ENCODE measurements around the gene IFNE.

Gene IFNE, protein sequence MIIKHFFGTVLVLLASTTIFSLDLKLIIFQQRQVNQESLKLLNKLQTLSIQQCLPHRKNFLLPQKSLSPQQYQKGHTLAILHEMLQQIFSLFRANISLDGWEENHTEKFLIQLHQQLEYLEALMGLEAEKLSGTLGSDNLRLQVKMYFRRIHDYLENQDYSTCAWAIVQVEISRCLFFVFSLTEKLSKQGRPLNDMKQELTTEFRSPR

GRCh38 chr9:21482213-21482612 is at the start of gene IFNE:
TSS of gene IFNE (minus strand) at chr9:21482313. CDS start at chr9:21481694, 619 bp downstream.
- DNase-seq (ENCODE audit: low spot score), result no peak

DNA sequence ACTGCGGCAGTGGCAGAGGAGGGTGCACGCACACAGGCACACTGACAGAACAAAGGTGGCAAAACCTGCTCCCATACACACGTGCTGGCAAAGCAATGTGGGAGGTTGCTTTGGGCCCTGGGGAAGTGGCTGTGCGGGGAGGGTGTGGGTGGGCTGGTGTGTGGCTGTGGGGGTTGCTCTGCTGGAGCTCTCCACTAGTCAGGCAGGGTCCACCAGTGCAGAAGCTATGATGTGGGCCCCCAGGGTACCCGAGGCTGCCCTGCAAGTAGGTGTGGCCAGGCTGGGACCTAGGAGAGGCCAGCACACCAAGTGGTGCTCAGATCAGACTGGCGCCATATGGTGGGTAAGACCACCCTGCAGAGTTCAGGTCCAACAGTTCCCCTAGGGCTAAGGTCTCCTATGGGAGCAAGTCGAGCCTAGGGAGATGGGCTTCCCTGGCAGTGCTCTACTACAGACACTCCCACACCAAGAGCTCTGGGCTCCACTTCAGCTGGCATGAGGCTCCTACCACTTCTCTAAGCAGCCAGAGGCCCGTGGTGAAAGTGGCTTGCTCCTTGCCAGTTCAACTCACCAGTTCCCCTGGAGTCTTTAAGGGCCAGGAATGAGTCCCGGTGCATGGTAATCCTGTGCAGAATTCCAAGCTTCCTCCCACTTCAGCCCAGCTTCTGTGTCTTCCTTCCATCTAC is 46.2 kb upstream of the IFNE start:
- no peak for DNase-seq (ENCODE audit: low spot score)

- DNase-seq (ENCODE audit: low spot score), result no peak
Measured at GRCh38 chr9:21527579-21527978, 45.5 kb upstream of the IFNE start.

- no peak for DNase-seq (ENCODE audit: low spot score)
Measured at GRCh38 chr9:21525174-21525573, 43.1 kb upstream of the IFNE start.

GRCh38 chr9:21524099-21524830 is 42.2 kb upstream of the IFNE start:
- DNase-seq (ENCODE audit: low spot score), result no peak

DNA sequence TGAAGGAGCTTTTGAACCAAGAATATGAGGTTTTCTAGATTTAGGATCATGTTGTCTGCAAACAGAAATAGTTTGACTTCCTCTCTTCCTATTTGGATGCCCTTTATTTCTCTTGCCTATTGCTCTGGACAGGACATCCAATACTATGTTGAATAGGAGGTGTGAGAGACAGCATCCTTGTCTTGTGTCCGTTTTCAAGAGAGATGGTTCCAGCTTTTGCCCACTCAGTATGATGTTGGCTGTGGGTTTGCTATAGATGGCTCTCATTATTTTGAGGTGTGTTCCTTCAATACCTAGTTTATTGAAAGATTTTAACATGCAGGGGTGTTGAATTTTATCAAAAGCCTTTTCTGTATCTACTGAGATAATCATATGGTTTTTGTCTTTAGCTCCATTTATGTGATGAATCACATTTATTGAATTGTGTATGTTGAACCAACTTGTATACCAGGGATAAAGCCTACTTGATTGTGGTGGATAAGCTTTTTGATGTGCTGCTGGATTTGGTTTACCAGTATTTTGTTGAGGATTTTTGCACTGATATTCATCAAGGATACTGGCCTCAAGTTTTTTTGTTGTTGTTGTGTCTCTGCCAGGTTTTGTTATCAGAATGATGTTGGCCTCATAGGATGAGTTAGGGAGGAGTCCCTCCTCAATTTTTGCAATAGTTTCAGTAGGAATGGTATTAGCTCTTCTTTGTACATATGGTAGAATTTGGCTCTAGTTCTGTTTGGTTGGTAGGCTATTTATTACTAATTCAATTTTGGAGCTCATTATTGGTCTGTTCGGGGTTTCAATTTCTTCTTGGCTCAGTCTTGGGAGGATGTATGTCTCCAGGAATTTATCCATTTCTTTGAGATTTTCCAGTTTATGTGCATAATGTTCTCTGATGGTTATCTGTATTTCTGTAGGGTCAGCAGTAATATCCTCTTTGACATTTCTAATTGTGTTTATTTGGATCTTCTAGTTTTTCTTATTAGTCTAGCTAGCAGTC is 41.2 kb upstream of the IFNE start:
- no peak for DNase-seq (ENCODE audit: low spot score)

GRCh38 chr9:21522348-21522747 is 40.2 kb upstream of the IFNE start:
- no peak for DNase-seq (ENCODE audit: low spot score)

GRCh38 chr9:21521448-21521847 is 39.3 kb upstream of the IFNE start:
- DNase-seq (ENCODE audit: low spot score), result no peak

DNA sequence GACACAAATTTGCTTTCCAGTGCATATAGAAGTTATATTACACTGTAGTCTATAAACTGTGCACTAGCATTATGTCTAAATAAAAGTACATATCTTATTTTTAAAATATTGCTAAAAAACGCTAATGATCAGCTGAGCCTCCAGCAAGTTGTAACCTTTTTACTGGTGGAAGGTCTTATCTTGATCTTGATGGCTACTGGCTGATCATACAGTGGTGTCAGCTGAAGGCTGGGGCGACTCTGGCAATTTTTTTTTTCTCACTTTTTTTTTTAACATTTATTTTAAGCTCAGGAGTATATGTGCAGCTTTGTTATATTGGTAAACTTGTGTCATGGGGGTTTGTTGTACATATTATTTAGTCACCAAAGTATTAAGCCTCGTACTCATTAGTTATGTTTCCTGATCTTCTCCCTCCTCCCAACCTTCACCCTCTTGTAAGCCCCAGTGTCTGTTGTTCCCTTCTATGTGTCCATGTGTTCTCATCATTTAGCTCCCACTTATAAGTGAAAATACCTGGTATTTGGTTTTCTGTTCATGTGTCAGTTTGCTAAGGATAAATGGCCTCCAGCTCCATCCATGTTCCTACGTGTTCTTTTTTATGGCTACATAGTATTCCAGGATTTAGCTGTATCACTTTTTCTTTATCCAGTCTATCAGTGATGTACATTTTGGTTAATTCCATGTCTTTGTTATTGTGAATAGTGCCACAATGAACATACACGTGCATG is 38.6 kb upstream of the IFNE start:
- DNase-seq (ENCODE audit: low spot score), result no peak

- DNase-seq (ENCODE audit: low spot score), result no peak
Measured at GRCh38 chr9:21519855-21520434, 37.8 kb upstream of the IFNE start.

GRCh38 chr9:21516796-21517195 is 34.7 kb upstream of the IFNE start:
- DNase-seq (ENCODE audit: low spot score), result no peak

GRCh38 chr9:21513431-21513830 is 31.3 kb upstream of the IFNE start:
- DNase-seq (ENCODE audit: low spot score), result no peak

DNA sequence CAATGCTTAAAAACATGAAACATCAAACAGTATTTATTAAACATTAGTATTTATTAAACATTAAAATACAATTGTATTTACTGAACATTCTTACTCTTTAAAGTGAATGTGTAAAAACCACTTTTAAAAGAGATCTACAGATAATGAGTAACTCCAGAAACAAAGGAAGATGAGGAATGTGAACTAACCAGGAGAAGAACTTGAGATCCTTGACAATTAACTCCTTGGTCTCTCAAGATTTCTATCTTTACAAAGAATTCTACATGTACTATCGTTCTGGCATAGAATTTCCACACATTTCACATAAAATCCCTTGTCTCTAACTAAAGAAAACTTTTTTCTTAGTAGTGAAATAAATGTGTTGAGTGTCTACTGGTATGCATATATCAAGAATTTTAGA is 28.7 kb upstream of the IFNE start:
- DNase-seq (ENCODE audit: low spot score), result no peak

GRCh38 chr9:21507483-21507790 is 25.3 kb upstream of the IFNE start:
- DNase-seq (ENCODE audit: low spot score), result no peak

GRCh38 chr9:21506626-21507482 is 24.7 kb upstream of the IFNE start:
- DNase-seq (ENCODE audit: low spot score), result no peak

DNA sequence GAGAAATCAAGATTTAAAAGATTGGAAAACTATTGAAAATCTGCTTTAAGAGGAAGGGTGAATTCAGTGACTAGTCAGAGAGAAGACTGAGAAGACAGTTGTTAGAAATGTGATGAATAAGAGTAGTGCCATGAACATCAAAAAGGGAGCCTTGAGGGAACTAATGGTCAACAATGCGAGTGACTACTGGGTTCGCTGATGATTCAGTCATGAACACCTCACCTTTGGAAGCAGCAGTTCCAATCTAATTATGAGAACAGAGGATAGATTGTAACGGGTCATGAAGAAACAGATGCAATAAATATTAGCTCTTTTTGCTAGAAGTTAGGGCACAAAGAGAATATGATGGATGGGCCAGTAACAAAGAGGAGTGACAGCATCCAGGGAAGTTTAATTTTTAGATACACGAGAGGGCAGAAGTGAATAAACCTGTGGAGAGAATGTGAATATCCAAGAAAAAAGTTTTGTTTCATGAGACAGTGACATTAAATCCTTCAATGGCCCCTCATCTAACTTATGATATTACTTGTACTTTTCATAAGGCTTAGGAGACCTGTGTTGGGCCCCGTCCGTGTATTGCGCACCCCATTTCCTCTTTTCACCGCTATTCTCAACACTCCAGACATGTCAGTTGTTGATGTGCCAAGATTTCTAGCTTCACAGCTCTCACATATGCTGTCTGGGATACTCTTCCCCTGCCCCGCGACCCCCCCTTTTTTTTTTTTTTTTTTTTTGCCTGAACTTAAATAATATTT is 23.5 kb upstream of the IFNE start:
- no peak for DNase-seq (ENCODE audit: low spot score)

DNA sequence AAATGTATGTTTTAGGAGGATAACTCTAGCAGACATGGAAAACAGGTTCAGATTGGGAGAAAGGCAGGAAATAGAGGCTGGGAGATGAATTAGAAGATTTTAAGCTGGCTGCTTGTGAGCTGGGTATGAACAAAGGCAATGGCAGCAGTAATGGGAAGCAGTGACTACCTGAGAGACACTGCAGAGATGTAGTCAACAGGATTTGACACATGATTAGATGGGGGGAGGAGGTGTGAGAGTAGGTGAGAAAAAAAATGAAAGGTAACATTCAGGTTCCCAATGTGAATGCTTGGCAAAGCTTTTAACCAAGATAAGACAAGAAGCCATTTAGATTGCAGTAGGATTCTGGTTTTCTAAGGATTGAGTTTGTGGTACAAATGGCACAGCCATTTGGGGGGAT is 22.8 kb upstream of the IFNE start:
- DNase-seq (ENCODE audit: low spot score), result no peak

GRCh38 chr9:21504113-21504512 is 22.0 kb upstream of the IFNE start:
- DNase-seq (ENCODE audit: low spot score), result no peak

DNA sequence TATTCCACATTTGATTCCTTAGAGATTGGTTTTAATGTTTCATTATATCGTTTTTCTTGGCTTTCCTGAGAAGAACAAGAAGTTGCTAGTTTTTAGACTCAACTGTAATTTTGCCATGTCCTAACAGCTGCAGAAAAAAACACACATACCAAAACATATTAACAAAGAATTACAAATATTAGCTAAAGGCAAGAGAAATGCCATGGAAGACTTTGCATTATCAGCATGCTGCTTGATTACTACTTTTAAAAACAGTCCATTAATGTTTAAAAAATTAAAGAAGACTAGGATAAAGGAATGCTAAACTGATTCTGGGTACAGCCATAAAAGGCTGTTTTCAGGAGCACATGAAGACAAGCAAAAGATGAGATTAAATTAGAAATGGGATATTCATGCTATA is 20.5 kb upstream of the IFNE start:
- DNase-seq (ENCODE audit: low spot score), result no peak

DNA sequence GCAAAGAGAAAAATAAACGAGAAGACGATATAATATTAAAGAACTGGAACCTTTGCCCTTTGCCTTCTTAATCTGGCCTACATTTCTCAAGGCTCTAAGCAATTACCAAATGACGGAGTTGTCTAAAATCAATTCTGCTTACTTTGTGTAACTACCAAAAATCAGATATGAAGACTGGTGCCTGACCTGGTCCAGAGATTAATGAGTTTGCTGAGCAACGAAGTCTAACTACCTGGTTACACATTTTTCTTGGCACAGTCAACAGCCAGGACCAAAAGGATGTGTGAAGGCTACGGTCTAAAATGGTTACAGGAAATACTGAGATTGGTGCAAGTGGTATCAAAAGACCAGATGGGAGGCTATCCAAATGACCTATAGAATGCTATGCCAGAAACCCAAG is 17.8 kb upstream of the IFNE start:
- DNase-seq (ENCODE audit: low spot score), result no peak
